CD1c-positive myeloid dendritic cell (primary cell): ENCODE data around the gene PGM3.
A peak's percentile ranks its signal among the peaks of the same experiment; 100 is the strongest.
"Not testable (repeated sequence)": the region's sequence is repeated elsewhere in the genome, so short reads cannot be mapped to it uniquely, and the experiment has no call there.

Source experiments
- DNase-seq: peaks from one replicate; pipeline ENCODE4 v3.0.0-alpha.2; 2016; ENCODE audit errors: extremely low spot score

Gene PGM3, protein sequence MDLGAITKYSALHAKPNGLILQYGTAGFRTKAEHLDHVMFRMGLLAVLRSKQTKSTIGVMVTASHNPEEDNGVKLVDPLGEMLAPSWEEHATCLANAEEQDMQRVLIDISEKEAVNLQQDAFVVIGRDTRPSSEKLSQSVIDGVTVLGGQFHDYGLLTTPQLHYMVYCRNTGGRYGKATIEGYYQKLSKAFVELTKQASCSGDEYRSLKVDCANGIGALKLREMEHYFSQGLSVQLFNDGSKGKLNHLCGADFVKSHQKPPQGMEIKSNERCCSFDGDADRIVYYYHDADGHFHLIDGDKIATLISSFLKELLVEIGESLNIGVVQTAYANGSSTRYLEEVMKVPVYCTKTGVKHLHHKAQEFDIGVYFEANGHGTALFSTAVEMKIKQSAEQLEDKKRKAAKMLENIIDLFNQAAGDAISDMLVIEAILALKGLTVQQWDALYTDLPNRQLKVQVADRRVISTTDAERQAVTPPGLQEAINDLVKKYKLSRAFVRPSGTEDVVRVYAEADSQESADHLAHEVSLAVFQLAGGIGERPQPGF

DNA sequence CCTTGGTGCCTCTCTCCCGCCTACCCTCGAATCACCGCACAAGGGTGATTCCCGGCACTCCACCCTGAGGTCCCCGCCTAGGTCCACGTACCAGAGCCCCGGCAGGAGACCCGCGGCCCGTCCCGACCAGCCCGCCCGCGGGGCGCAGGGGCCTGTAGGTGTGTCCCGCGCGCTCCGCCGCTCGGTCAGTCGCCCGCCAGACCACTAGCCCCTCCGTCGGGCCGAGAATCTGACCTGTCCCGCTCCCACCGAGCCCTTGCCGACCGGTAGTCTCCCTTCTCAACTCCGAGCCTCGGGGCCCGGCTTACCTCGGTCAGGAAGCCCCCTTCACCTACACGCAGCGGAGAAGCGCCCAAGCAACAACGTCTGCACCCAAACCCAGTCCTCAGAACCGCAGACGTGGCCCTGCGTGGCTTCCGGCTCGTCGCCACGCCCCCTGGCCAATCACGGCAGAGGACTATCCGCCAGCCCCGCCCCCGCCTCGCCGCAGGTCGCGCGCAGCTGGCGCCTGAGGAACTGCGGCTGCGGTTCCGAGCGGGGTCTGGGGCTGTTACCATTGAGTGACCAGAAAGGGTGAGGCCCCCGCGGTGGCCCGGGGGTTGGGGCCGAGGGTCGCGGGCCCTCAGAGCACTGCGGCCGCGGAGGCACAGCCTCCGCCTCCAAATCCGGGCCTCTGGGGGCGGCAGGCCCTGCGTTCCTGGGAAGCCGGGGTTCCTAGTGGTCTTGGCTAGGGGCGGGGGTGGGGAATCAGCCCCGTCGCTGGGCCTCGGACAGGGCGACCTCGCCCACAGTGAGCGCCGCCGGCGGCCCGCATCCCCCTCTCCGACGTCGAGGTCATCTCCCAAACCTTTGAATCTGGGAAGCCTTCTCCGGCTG lies at the start of gene PGM3, which contains the start of gene RWDD2A:
TSS of gene PGM3 (minus strand) at position 395 of the 876 bp plus-strand sequence. CDS start 2,253 bp downstream, outside the sequence.
TSS of gene RWDD2A (plus strand) at position 487 of the 876 bp plus-strand sequence. CDS start 1,095 bp downstream, outside the sequence.
- DNase-seq: peak; percentile 96

- no peak for DNase-seq
These were observed 38.1 kb upstream of the PGM3 start for GRCh38 chr6:83231146-83231545.

- no peak for DNase-seq
These were observed 33.5 kb upstream of the PGM3 start for GRCh38 chr6:83226517-83226916.

DNA sequence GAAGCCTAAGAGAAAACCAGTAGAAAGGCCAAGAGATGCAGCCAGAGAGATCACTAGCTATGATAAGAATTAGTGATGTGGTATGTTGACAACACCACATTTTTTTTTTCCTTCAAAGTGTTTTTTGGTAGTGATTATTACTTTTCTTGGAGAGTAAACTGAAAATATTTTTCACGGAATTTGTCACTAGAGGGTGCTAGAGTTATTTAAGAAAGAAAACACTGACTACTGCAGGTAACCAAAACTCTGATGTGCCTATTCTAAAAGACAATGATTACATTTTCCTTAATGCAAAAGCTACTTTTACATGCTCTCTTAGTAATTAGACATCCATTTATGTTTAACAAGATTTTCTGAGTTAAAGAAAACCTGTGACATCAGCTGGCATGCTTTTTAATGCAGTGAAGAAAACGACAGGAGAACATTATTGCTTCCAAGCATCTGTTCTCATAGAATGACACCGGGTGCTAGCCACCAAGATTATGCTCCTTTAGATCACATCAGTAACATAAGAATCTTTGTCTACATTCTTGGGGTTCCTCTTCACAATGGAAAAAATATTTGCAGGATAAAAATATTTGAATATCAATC lies 28.9 kb upstream of the PGM3 start:
- DNase-seq: peak; percentile 51

GRCh38 chr6:83221276-83221675 lies 28.2 kb upstream of the PGM3 start:
- DNase-seq: no peak

DNA sequence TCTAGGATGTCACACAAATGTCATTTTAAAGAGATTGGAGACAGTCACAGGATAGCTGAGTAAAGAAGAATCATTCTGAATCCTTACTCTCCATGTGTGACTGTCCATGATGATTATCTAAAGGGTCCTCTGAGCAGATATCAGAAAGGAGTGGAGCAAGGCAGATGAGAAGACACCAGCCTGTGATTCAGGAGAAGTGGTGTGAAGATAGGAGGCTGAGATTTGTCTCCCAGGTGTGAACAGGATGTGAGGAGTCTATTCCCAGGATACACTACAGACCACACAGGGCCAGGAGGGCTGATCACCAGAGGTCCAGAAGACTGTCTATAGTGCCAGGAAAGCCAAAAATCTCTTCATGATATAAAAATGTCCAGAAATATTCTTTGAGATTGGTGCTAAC lies 27.1 kb upstream of the PGM3 start:
- no peak for DNase-seq

GRCh38 chr6:83218646-83219045 lies 25.6 kb upstream of the PGM3 start:
- DNase-seq: no peak

- no peak for DNase-seq
These were observed 23.7 kb upstream of the PGM3 start for GRCh38 chr6:83216806-83217205.

- peak; percentile 56 for DNase-seq
These were observed 22.3 kb upstream of the PGM3 start for GRCh38 chr6:83215131-83216047.

GRCh38 chr6:83202031-83202430 lies 9.0 kb upstream of the PGM3 start:
- no peak for DNase-seq

DNA sequence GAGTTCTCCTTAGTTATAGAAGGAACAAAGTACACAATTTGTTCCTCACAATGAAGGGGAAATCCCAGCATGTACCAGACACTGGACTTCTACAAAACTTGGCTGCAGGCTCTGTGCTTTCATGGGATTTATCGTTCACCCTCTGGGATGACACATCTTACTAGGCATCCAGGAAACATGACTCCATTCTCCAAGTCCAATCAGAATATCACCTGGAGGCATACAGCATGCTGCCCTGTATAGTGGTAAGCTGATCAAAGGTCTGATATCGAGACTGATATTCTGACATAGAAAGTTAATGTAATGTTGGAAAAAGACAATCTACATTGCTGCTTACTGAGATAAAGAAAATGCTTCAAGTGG lies 6.8 kb upstream of the PGM3 start:
- DNase-seq: no peak

DNA sequence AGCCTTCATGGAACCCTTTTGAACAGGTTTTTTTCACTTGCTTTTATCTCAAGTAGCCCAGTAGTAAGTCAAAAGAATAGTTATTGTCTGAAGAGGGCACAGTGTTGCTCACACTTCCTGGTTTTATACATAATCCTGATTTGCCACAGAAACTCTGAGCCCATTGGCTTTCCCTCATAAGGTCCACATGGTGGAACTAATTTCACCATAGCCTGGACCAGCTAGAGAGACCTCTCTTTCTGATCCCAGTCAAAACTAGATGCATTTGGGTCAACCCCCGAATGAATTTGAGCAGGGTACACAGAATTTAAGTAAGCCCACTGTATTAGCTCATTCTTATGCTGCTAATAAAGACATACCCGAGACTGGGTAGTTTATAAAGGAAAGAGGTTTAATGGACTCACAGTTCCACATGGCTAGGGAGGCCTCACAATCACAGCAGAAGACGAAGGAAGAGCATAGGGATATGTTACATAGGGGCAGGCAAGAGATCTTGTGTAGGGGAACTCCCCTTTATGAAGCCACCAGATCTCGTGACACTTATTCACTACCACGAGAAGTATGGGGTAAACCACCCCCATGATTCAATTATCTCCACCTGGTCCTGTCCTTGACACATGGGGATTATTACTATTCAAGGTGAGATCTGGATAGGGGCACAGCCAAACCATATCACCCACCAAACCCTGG lies 6.3 kb upstream of the PGM3 start:
- DNase-seq: no peak

- no peak for DNase-seq
These were observed 5.6 kb upstream of the PGM3 start for GRCh38 chr6:83198486-83199172.

GRCh38 chr6:83193747-83194566 lies 892 bp upstream of the PGM3 start:
- DNase-seq: peak; percentile 27

- DNase-seq: no peak
These were observed 609 bp downstream of the PGM3 start for GRCh38 chr6:83192456-83192855.

DNA sequence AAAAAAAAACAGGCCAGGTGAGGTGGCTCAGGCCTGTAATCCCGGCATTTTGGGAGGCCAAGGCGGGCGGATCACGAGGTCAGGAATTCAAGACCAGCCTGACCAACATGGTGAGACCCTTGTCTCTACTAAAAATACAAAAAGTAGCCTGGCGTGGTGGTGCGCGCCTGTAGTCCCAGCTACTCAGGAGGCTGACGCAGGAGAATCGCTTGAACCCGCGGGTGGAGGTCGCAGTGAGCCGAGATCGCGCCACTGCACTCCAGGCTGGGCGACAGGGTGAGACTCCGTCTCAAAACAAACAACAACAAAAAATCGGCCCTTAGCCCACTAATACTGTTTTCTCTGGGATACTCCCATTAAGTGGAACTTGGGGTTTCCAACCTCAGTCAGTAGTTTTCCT lies 1.1 kb downstream of the PGM3 start:
- not testable (repeated sequence) for DNase-seq

GRCh38 chr6:83190626-83191025 lies 2.4 kb downstream of the PGM3 start:
- no peak for DNase-seq

- DNase-seq: no peak
These were observed 4.6 kb downstream of the PGM3 start for GRCh38 chr6:83188501-83188900.

- DNase-seq: no peak
These were observed 8.0 kb downstream of the PGM3 start for GRCh38 chr6:83185096-83185495.
